Keratinocyte (primary cell): ENCODE measurements around the gene TMEM178A. TPM values are rescaled to one million over a fixed set of nuclear protein-coding genes. Genes with fewer than 3 reads are reported as not detected.
"Not testable (repeated sequence)": the region's sequence is repeated elsewhere in the genome, so short reads cannot be mapped to it uniquely, and the experiment has no call there.

Experiments
- DNase-seq: peaks from one replicate; pipeline ENCODE4 v3.0.0-alpha.2; 2011; ENCODE audit warnings: low read depth, missing footprints, low spot score
- FAIRE-seq: peaks from 2 replicates; lab custom pipeline; 2011; peaks lifted over from hg19 to GRCh38; lab: Jason Lieb, UNC
- H2AFZ ChIP-seq: 2 replicates; pipeline ENCODE4 v1.6.0; 2012; ENCODE audit warnings: low read length, control low read depth, inconsistent platforms; ENCODE audit not compliant: control insufficient read depth
- H3K27ac ChIP-seq: 2 replicates; pipeline ENCODE4 v1.5.1; 2011; ENCODE audit warnings: low read length; ENCODE audit not compliant: control insufficient read depth, insufficient read depth
- H3K27me3 ChIP-seq: 3 replicates; pipeline ENCODE4 v1.6.0; 2011; ENCODE audit warnings: low read length; ENCODE audit not compliant: control insufficient read depth, insufficient read depth; ENCODE audit errors: extremely low read depth
- H3K36me3 ChIP-seq, 2 experiments: 2 replicates in 1 of 2; 3 replicates in 1 of 2; pipeline ENCODE4 v1.5.1; 2011; ENCODE audit warnings: low read length in 2 of 2, mild to moderate bottlenecking in 1 of 2; ENCODE audit not compliant: control insufficient read depth in 2 of 2, insufficient read depth in 2 of 2; ENCODE audit errors: extremely low read depth in 1 of 2
- H3K4me1 ChIP-seq: 3 replicates; pipeline ENCODE4 v1.5.1; 2011; ENCODE audit warnings: low read length; ENCODE audit not compliant: control insufficient read depth, insufficient read depth; ENCODE audit errors: extremely low read depth
- H3K4me2 ChIP-seq: 3 replicates; pipeline ENCODE4 v1.6.0; 2011; ENCODE audit warnings: low read depth, low read length; ENCODE audit not compliant: control insufficient read depth, insufficient read depth; ENCODE audit errors: extremely low read depth
- H3K4me3 ChIP-seq, 3 experiments: fragments of 200-600 bp in 1 of 3; sonication (generic) in 1 of 3; 2 replicates in 2 of 3; 3 replicates in 1 of 3; pipeline ENCODE4 v1.5.1; 2011 to 2016; ENCODE audit warnings: low read length in 3 of 3, mild to moderate bottlenecking in 3 of 3, control low read depth in 2 of 3, inconsistent platforms in 1 of 3, low read depth in 1 of 3, mixed read lengths in 1 of 3, mixed run types in 1 of 3, moderate library complexity in 1 of 3; ENCODE audit not compliant: control insufficient read depth in 2 of 3, insufficient read depth in 2 of 3; ENCODE audit errors: extremely low read depth in 1 of 3
- H3K79me2 ChIP-seq: 2 replicates; pipeline ENCODE4 v1.6.0; 2012; ENCODE audit warnings: low read length; ENCODE audit not compliant: control insufficient read depth, insufficient read depth
- H3K9ac ChIP-seq: 3 replicates; pipeline ENCODE4 v1.6.0; 2011; ENCODE audit warnings: low read length; ENCODE audit not compliant: control insufficient read depth, insufficient read depth; ENCODE audit errors: extremely low read depth
- H3K9me1 ChIP-seq: 3 replicates; pipeline ENCODE4 v1.6.0; 2011; ENCODE audit warnings: low read length; ENCODE audit not compliant: control insufficient read depth, insufficient read depth; ENCODE audit errors: extremely low read depth
- H3K9me3 ChIP-seq: 2 replicates; pipeline ENCODE4 v1.5.1; 2012; ENCODE audit warnings: low read depth, low read length; ENCODE audit not compliant: control insufficient read depth
- H4K20me1 ChIP-seq: 3 replicates; pipeline ENCODE4 v1.6.0; 2011; ENCODE audit warnings: low read length; ENCODE audit not compliant: control insufficient read depth, insufficient read depth; ENCODE audit errors: extremely low read depth
- CTCF ChIP-seq, 3 experiments: IDR thresholded peaks in 1 of 3; conservative IDR thresholded peaks in 1 of 3; optimal IDR thresholded peaks in 1 of 3; 2 replicates in 2 of 3; 3 replicates in 1 of 3; pipeline versions ENCODE3 to v1.5.1; 2011; ENCODE audit warnings: low read length in 3 of 3, mild to moderate bottlenecking in 3 of 3, moderate library complexity in 2 of 3, control low read depth in 1 of 3, inconsistent platforms in 1 of 3; ENCODE audit not compliant: insufficient read depth in 2 of 3; ENCODE audit errors: extremely low read depth in 1 of 3
- EZH2 ChIP-seq: IDR thresholded peaks from one replicate; pipeline ENCODE4 v1.6.1; 2012; ENCODE audit warnings: inconsistent platforms, mild to moderate bottlenecking, low read length, moderate library complexity
- dilution Hi-C: fragments of 300-500 bp; cut with MboI; formaldehyde crosslinking; loops from one replicate; pipeline ENCODE4 v1.7.0; 2020; ENCODE audit warnings: low sequenced_read_pairs; ENCODE audit not compliant: extremely low pct_ligation_motif_present
- polyA plus RNA-seq, 5 experiments: library from polyadenylated mRNA; depleted of rRNA in 3 of 5; stranded (reverse) in 3 of 5; stranded (forward) in 1 of 5; unstranded in 1 of 5; fragments of >200 nt; gene quantifications; 1 replicate in 1 of 5; 2 replicates in 3 of 5; 3 replicates in 1 of 5; pipeline versions ENCODE4 v1.2.1 to v1.2.3, GENCODE V29; 2011 to 2012; ENCODE audit warnings: missing spikeins in 2 of 5, low read depth in 1 of 5, low replicate concordance in 1 of 5

The TMEM178A gene
- polyA plus RNA-seq, 1 donor (not counting 4 experiments of a cell fraction or from before 2014, with no cell fraction given): 0.07 TPM

DNA sequence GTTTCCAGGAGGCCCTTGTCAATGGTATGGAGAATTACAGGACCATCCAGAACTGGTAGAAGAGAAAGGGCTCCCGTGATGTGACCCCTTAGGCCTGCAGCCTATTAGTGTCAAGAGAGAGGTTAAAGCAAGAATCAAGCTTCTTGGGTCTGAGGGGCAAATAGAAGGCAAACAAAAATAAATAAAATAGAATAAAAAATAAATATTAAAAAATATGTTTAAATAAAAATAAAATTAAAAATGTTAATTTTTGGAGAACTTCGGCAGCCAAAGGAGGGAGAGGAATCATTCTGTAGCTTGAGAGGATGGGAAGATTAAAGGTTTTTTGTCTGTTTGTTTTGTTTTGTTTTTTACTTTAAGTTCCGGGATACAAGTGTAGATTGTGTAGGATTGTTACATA lies 15.2 kb upstream of the TMEM178A start:
- dilution Hi-C loops: no loop called here

DNA sequence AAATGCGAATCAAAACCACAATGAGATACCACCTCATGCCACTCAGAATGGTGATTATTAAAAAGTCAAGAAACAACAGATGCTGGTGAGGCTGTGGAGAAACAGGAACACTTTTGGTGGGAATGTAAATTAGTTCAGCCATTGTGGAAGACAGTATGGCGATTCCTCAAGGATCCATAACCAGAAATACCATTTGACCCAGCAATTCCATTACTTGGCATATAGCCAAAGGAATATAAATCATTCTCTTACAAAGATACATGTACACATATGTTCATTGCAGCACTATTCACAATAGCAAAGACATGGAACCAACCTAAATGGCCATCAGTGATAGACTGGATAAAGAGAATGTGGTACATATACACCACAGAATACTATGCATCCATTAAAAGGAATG lies 9.5 kb upstream of the TMEM178A start:
- FAIRE-seq, H3K9me3 ChIP-seq: not testable (repeated sequence)

More for the DNA sequence above, 15.2 kb upstream of the TMEM178A start:
- Histone ChIP-seq H4K20me1 (no peaks in the 10 kb centered on the region), H2AFZ (no peak overlapping the region), H3K4me2 (no peak overlapping the region), H3K9me3 (no peaks in the 10 kb centered on the region), H3K9ac (no peak overlapping the region), H3K9me1 (no peaks in the 10 kb centered on the region), H3K4me3 (no peak overlapping the region), H3K4me1 (no peaks in the 10 kb centered on the region), H3K27me3 (no peaks in the 10 kb centered on the region), H3K79me2 (no peaks in the 10 kb centered on the region), H3K27ac (no peak overlapping the region), H3K36me3 (no peaks in the 10 kb centered on the region)
- TF ChIP-seq EZH2: no peak
- no peak for TF ChIP-seq CTCF (optimal IDR thresholded peaks at IDR 0.05 in 1 of 3, IDR thresholded peaks at IDR 0.05 in 1 of 3, conservative IDR thresholded peaks at IDR 0.05 in 1 of 3; ENCODE audit: extremely low read depth in 1 of 3, insufficient read depth in 2 of 3, low read length in 3 of 3)
- FAIRE-seq (no peak), DNase-seq (no peak)

DNA sequence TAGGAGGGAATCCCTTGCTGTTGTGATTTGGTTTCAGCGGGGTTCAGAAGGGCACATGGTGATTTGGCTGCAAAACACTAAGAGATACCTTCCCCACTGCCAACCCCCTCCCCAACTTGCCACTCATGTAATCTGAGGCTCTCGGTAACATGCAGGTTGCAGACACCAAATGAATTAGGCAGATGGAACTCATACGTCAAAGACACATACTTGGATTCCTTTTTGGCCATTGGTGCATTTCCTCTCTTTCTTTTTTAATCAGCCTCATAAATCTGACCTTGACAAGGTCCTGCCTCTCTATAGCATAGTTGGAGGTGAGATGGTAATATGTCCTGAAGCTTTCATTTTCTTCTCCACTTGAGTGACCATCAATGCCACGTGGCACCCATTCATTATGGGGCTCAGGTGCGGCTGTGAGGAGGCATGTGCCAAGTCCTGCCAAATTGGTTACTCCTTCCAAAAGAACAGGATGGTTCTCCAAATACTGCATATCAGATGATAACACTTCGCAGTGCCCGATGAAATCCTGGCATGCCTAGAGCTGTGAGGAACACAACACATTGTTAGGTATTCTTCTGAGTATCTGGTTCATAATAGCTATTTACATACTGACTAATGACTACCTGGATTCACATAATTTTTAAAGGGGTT lies 8.3 kb upstream of the TMEM178A start:
- H3K27me3 ChIP-seq: no peaks in the 10 kb centered on the region
- TF ChIP-seq CTCF (optimal IDR thresholded peaks at IDR 0.05 in 1 of 3, IDR thresholded peaks at IDR 0.05 in 1 of 3, conservative IDR thresholded peaks at IDR 0.05 in 1 of 3; ENCODE audit: extremely low read depth in 1 of 3, insufficient read depth in 2 of 3, low read length in 3 of 3) (no peak), EZH2 (no peak)
- no peaks in the 10 kb centered on the region for H3K9me1 ChIP-seq
- no peak overlapping the region for H3K4me2 ChIP-seq
- H3K4me3 ChIP-seq: no peak overlapping the region
- H4K20me1 ChIP-seq: no peaks in the 10 kb centered on the region
- no peak overlapping the region for H2AFZ ChIP-seq
- H3K36me3 ChIP-seq: no peaks in the 10 kb centered on the region
- no peak overlapping the region for H3K27ac ChIP-seq
- H3K79me2 ChIP-seq: no peaks in the 10 kb centered on the region
- no peak overlapping the region for H3K9ac ChIP-seq
- DNase-seq: no peak
- no peak for FAIRE-seq
- dilution Hi-C loops: no loop called here
- H3K4me1 ChIP-seq: no peaks in the 10 kb centered on the region
- H3K9me3 ChIP-seq: no peaks in the 10 kb centered on the region

More for the DNA sequence above, 9.5 kb upstream of the TMEM178A start:
- DNase-seq, H3K4me3 ChIP-seq, H4K20me1 ChIP-seq, H2AFZ ChIP-seq, H3K4me1 ChIP-seq, H3K36me3 ChIP-seq, H3K9ac ChIP-seq, H3K27ac ChIP-seq, H3K4me2 ChIP-seq, H3K9me1 ChIP-seq, dilution Hi-C loops, H3K27me3 ChIP-seq, H3K79me2 ChIP-seq: not testable (repeated sequence)
